GM21737 (cell line): ENCODE results near the gene KCNMB2.
"Not testable (repeated sequence)": the region's sequence is repeated elsewhere in the genome, so short reads cannot be mapped to it uniquely, and the experiment has no call there.

Experiments
- ATAC-seq: cut with Tn5 transposase; IDR thresholded peaks from one replicate; pipeline ENCODE4 v1.9.1; 2021; ENCODE audit warnings: mild to moderate bottlenecking, moderate library complexity; ENCODE audit not compliant: unreplicated experiment

KCNMB2 gene

DNA sequence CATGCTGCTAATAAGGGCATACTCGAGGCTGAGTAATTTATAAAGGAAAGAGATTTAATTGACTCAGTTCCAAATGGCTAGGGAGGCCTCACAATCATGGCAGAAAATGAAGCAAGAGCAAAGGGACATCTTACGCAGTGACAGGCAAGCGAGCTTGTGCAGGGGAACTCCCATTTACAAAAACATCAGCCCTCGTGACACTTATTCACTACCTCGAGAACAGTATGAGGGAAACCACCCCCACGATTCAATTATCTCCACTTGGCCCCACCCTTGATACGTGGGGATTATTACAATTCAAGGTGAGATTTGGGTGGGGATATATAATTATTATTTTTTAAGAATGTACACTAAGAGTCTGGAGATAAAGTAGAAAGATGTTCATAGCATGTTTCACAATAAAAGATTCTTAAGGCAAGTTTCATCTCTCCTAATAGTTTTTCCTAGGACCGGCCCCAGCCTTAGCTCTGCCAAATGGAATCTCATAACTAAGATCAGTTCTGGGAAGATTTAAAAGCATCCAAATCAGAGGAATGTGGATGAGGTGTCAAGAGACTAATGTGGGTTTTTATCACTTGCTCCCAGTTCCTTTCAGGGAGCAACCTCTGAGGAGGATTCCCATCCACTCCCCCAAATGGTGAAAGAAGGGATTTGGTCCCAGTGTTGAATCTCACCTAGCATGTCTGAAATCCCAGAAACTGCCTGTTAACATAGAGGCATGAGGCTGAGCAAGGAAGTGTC lies 314.4 kb downstream of the KCNMB2 start:
- no peak for ATAC-seq

DNA sequence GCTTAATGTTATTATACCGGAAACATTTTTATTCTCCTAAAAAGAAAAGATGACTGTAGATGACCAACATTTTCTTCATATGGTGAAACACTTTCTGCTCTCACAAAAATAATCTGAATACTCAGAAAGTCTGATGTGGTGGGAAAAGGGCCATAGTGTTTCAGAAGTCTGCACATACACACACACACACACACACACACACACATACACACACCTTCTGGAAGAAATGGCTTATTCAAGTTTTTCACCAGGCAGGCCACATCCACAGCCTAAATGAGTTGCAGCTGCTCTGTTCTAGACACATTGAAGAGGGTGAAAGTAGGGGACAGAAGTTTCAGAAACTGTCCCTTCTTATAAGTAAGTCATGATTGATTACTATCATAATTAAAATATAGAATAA lies 315.3 kb downstream of the KCNMB2 start:
- no peak for ATAC-seq

DNA sequence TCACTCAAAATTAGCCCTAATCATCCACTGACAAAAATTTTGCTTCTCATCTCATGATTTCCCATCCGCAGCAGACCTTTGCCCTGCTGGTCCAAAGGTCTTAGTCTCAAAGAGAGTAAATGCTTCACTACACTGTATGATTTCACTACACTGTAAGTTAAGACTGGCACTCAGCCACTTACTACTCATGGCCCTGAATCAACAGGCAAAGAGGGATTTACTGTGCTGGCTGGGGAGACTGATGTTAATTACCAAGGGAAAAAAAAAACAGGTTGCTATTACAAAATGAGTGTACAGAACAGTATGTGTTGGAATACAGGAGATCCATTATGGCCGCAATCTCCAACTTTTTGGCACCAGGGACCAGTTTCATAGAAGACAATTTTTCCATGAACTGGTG lies 320.6 kb downstream of the KCNMB2 start:
- ATAC-seq: no peak

GRCh38 chr3:178859386-178859785 lies 323.1 kb downstream of the KCNMB2 start:
- ATAC-seq: no peak

DNA sequence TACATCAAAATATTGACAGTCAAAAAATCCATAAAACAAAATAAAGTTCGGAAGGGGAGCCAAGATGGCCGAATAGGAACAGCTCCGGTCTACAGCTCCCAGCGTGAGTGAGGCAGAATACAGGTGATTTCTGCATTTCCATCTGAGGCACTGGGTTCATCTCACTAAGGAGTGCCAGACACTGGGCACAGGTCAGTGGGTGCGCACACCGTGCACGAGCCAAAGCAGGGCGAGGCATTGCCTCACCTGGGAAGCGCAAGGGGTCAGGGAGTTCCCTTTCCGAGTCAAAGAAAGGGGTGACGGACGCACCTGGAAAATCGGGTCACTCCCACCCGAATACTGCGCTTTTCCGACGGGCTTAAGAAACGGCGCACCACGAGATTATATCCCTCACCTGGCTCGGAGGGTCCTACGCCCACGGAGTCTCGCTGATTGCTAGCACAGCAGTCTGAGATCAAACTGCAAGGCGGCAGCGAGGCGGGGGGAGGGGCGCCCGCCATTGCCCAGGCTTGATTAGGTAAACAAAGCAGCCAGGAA lies 323.7 kb downstream of the KCNMB2 start:
- ATAC-seq: not testable (repeated sequence)

- no peak for ATAC-seq
Observed at GRCh38 chr3:178868681-178869080, 332.4 kb downstream of the KCNMB2 start.

DNA sequence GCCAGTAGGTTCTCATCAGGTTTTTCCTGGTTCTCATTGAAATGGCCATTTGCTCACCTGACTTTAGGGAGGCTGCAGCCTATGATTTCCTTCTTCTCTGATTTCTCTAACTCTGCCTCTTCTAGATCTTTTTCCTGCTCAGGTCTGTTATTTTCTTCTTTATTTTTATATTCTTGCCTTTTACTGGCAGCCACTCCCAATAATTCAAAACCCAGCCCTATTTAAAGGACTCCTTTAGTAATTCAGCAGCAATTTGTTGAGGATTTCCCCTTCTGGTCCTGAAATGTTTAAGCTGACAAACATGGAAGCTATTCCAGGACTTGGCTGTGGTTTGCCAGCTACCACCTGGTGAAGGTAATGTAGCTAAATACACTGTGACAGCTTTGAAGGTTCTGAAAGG lies 333.8 kb downstream of the KCNMB2 start:
- no peak for ATAC-seq

GRCh38 chr3:178875157-178875556 lies 338.9 kb downstream of the KCNMB2 start:
- no peak for ATAC-seq

GRCh38 chr3:178875836-178876235 lies 339.6 kb downstream of the KCNMB2 start:
- ATAC-seq: no peak

DNA sequence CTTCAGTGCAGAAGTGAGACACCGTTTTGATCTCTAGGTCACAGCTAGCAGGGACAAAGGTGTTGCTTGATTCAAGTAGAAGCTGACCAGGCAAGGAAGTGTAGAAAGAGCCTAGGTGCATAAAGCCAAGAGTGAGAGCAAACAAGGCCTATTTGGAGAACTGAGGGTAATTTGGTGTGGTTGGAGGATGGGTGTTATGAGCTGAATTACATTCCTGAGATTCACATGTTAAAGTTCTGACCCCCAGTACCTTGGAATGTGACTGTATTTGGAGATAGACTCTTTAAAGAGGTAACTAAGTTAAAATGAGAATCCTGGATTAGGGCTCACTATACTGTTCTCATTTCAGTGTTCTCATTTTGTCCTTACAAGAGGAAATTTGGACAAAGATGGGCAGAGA lies 344.0 kb downstream of the KCNMB2 start:
- no peak for ATAC-seq
